ENCODE measurements around the gene G6PD. TPM values are rescaled to one million over a fixed set of nuclear protein-coding genes. Genes with fewer than 3 reads are reported as not detected.
"Not testable (repeated sequence)": the region's sequence is repeated elsewhere in the genome, so short reads cannot be mapped to it uniquely, and the experiment has no call there.

Gene G6PD
- total RNA-seq, 4 donors from 2014 or later: 7.4 to 24.4 (median 19.3) TPM

GRCh38 chrX:154593201-154593600 is 46.6 kb upstream of the G6PD start:
- H3K27me3 ChIP-seq: no peaks in the 10 kb centered on the region
- in situ Hi-C loops (cut with MboI; ENCODE audit: low pct_ligation_motif_present in 1 of 4, low pct_unique_long_range_greater_than_20kb in 1 of 4, low sequenced_read_pairs in 3 of 4) (loop anchor here in 2 of 4 donors (25.0 kb wide), 1 partner anchor 244 kb away; the partner anchor contains the start of gene SMIM9 (in 2 of the 2)), intact Hi-C loops (cut with DNase I; ENCODE audit: low total_unique reads) (no loop called here)
- H3K4me3 ChIP-seq: no peak overlapping the region
- DNase-seq: no peak
- TF ChIP-seq POLR2AphosphoS5 (IDR thresholded peaks at IDR 0.05): no peak
- no peak for TF ChIP-seq EP300 (IDR thresholded peaks at IDR 0.05; ENCODE audit: low read depth)
- TF ChIP-seq CTCF (IDR thresholded peaks at IDR 0.05): no peak
- TF ChIP-seq POLR2A (IDR thresholded peaks at IDR 0.05): no peak
- no peaks in the 10 kb centered on the region for H3K4me1 ChIP-seq
- no peaks in the 10 kb centered on the region for H3K36me3 ChIP-seq
- 76% methylated on average over 5 of the region's 5 CpGs; no CpG with 5 or more reads in 1 of the 2 donors for WGBS, 2 donors (ENCODE audit: low coverage in 1 of 2)
- H3K27ac ChIP-seq: no peak overlapping the region
- no peaks in the 10 kb centered on the region for H3K9me3 ChIP-seq

- Histone ChIP-seq H3K27ac (no peak overlapping the region), H3K4me1 (no peaks in the 10 kb centered on the region), H3K4me3 (no peak overlapping the region), H3K9me3 (no peaks in the 10 kb centered on the region), H3K36me3 (no peaks in the 10 kb centered on the region), H3K27me3 (no peaks in the 10 kb centered on the region)
- 85% methylated on average over 5 of the region's 5 CpGs; no CpG with 5 or more reads in 1 of the 2 donors for WGBS, 2 donors (ENCODE audit: low coverage in 1 of 2)
- DNase-seq: no peak
- intact Hi-C loops (cut with DNase I; ENCODE audit: low total_unique reads): no loop called here
- in situ Hi-C loops (cut with MboI; ENCODE audit: low pct_ligation_motif_present in 1 of 4, low pct_unique_long_range_greater_than_20kb in 1 of 4, low sequenced_read_pairs in 3 of 4): loop anchor here in 2 of 4 donors (25.0 kb wide), 1 partner anchor 245 kb away; the partner anchor contains the start of gene SMIM9 (in 2 of the 2)
- TF ChIP-seq EP300 (IDR thresholded peaks at IDR 0.05; ENCODE audit: low read depth): no peak
- no peak for TF ChIP-seq POLR2AphosphoS5 (IDR thresholded peaks at IDR 0.05)
- TF ChIP-seq POLR2A (IDR thresholded peaks at IDR 0.05): no peak
- no peak for TF ChIP-seq CTCF (IDR thresholded peaks at IDR 0.05)
Measured at GRCh38 chrX:154592505-154592904, 45.9 kb upstream of the G6PD start.

GRCh38 chrX:154590415-154590814 is 43.8 kb upstream of the G6PD start:
- H3K9me3 ChIP-seq; H3K27ac ChIP-seq; DNase-seq; H3K27me3 ChIP-seq; H3K4me3 ChIP-seq; H3K4me1 ChIP-seq; H3K36me3 ChIP-seq; intact Hi-C loops (cut with DNase I; ENCODE audit: low total_unique reads): not testable (repeated sequence)
- in situ Hi-C loops (cut with MboI; ENCODE audit: low pct_ligation_motif_present in 1 of 4, low pct_unique_long_range_greater_than_20kb in 1 of 4, low sequenced_read_pairs in 3 of 4): loop anchor here in 2 of 4 donors (25.0 kb wide), 1 partner anchor 247 kb away; the partner anchor contains the start of gene SMIM9 (in 2 of the 2)
- WGBS, 2 donors (ENCODE audit: low coverage in 1 of 2): 25% methylated on average over 5 of the region's 13 CpGs; no CpG with 5 or more reads in 1 of the 2 donors

- intact Hi-C loops (cut with DNase I; ENCODE audit: low total_unique reads); H3K9me3 ChIP-seq; H3K27ac ChIP-seq; DNase-seq; H3K36me3 ChIP-seq; H3K27me3 ChIP-seq; H3K4me1 ChIP-seq; H3K4me3 ChIP-seq: not testable (repeated sequence)
- in situ Hi-C loops (cut with MboI; ENCODE audit: low pct_ligation_motif_present in 1 of 4, low pct_unique_long_range_greater_than_20kb in 1 of 4, low sequenced_read_pairs in 3 of 4): loop anchor here in 2 of 4 donors (25.0 kb wide), 1 partner anchor 253 kb away; the partner anchor contains the start of gene SMIM9 (in 2 of the 2)
- WGBS, 2 donors (ENCODE audit: low coverage in 1 of 2): no CpG with 5 or more reads among the region's 39 CpGs
Measured at GRCh38 chrX:154584585-154585183, 38.0 kb upstream of the G6PD start, which contains the start of gene CTAG1A. Gene CTAG1A (plus strand): TSS chrX:154585133. CDS start chrX:154585207, 74 bp downstream.

- H3K27me3 ChIP-seq; H3K4me1 ChIP-seq; H3K9me3 ChIP-seq; H3K4me3 ChIP-seq; intact Hi-C loops (cut with DNase I; ENCODE audit: low total_unique reads); H3K27ac ChIP-seq; DNase-seq; H3K36me3 ChIP-seq: not testable (repeated sequence)
- in situ Hi-C loops (cut with MboI; ENCODE audit: low pct_ligation_motif_present in 1 of 4, low pct_unique_long_range_greater_than_20kb in 1 of 4, low sequenced_read_pairs in 3 of 4): loop anchor here in 2 of 4 donors (25.0 kb wide), 1 partner anchor 254 kb away; the partner anchor contains the start of gene SMIM9 (in 2 of the 2)
- WGBS, 2 donors (ENCODE audit: low coverage in 1 of 2): no CpG with 5 or more reads among the region's 8 CpGs
Measured at GRCh38 chrX:154582994-154583393, 36.3 kb upstream of the G6PD start.

GRCh38 chrX:154575076-154575475 is 28.4 kb upstream of the G6PD start:
- intact Hi-C loops (cut with DNase I; ENCODE audit: low total_unique reads); H3K27ac ChIP-seq; H3K4me1 ChIP-seq; H3K36me3 ChIP-seq; H3K4me3 ChIP-seq; H3K27me3 ChIP-seq; DNase-seq; H3K9me3 ChIP-seq: not testable (repeated sequence)
- in situ Hi-C loops (cut with MboI; ENCODE audit: low pct_ligation_motif_present in 1 of 4, low pct_unique_long_range_greater_than_20kb in 1 of 4, low sequenced_read_pairs in 3 of 4): loop anchor here in 2 of 4 donors (25.0 kb wide), 1 partner anchor 262 kb away; the partner anchor contains the start of gene SMIM9 (in 2 of the 2)
- no CpG with 5 or more reads among the region's 5 CpGs for WGBS, 2 donors (ENCODE audit: low coverage in 1 of 2)

- whole genome bisulfite sequencing, 2 donors (ENCODE audit: low coverage in 1 of 2): no CpG with 5 or more reads among the region's 10 CpGs
- H3K4me3 ChIP-seq; DNase-seq; H3K4me1 ChIP-seq; in situ Hi-C loops (cut with MboI; ENCODE audit: low pct_ligation_motif_present in 1 of 4, low pct_unique_long_range_greater_than_20kb in 1 of 4, low sequenced_read_pairs in 3 of 4); intact Hi-C loops (cut with DNase I; ENCODE audit: low total_unique reads); H3K36me3 ChIP-seq; H3K9me3 ChIP-seq; H3K27ac ChIP-seq; H3K27me3 ChIP-seq: not testable (repeated sequence)
Measured at GRCh38 chrX:154573061-154573460, 26.4 kb upstream of the G6PD start.

GRCh38 chrX:154570361-154570760 is 23.7 kb upstream of the G6PD start:
- H3K27me3 ChIP-seq; H3K27ac ChIP-seq; H3K4me3 ChIP-seq; H3K4me1 ChIP-seq; H3K36me3 ChIP-seq; DNase-seq; in situ Hi-C loops (cut with MboI; ENCODE audit: low pct_ligation_motif_present in 1 of 4, low pct_unique_long_range_greater_than_20kb in 1 of 4, low sequenced_read_pairs in 3 of 4); intact Hi-C loops (cut with DNase I; ENCODE audit: low total_unique reads); H3K9me3 ChIP-seq: not testable (repeated sequence)
- WGBS, 2 donors (ENCODE audit: low coverage in 1 of 2): no CpG with 5 or more reads among the region's 11 CpGs
